Activated CD4-positive, alpha-beta T cell treated with anti-CD3 and anti-CD28 coated beads, Interleukin-2, amount 10 ng/mL, durations not matched to agents 24 days and 14 days (primary cell): Measurements from ENCODE around the gene CD164. TPM values are rescaled to one million over a fixed set of nuclear protein-coding genes. Genes with fewer than 3 reads are reported as not detected.

ENCODE experiments used
- DNase-seq: peaks from one replicate; pipeline ENCODE4 v3.0.0; 2022
- H3K27ac Mint-ChIP-seq: one replicate; pipeline ENCODE4 v1.8.0; 2022; ENCODE audit warnings: mild to moderate bottlenecking, mixed read lengths
- H3K27me3 Mint-ChIP-seq: one replicate; pipeline ENCODE4 v1.8.0; 2022; ENCODE audit warnings: mixed read lengths
- H3K36me3 Mint-ChIP-seq: one replicate; pipeline ENCODE4 v1.8.0; 2022; ENCODE audit warnings: low read depth, mild to moderate bottlenecking, mixed read lengths
- H3K4me1 Mint-ChIP-seq: one replicate; pipeline ENCODE4 v1.8.0; 2021; ENCODE audit warnings: mixed read lengths
- H3K4me3 Mint-ChIP-seq: one replicate; pipeline ENCODE4 v1.8.0; 2022; ENCODE audit warnings: mild to moderate bottlenecking, moderate library complexity, mixed read lengths
- H3K9me3 Mint-ChIP-seq: one replicate; pipeline ENCODE4 v1.8.0; 2021; ENCODE audit warnings: mixed read lengths
- intact Hi-C: fragments of 100-400 bp; cut with micrococcal nuclease; formaldehyde crosslinking; loops from one replicate; pipeline ENCODE4 v1.15.1; 2023
- total RNA-seq: library from RNA; stranded (reverse); gene quantifications from 2 replicates; pipeline ENCODE4 v1.2.3, GENCODE V29; 2022

Gene CD164
- total RNA-seq, 1 donor from 2014 or later: 264 TPM

- peaks cover 7% of the 10 kb centered on the region for H3K27me3 Mint-ChIP-seq
- no peak for DNase-seq
- H3K36me3 Mint-ChIP-seq: no peaks in the 10 kb centered on the region
- intact Hi-C loops: no loop called here
- no peaks in the 10 kb centered on the region for H3K9me3 Mint-ChIP-seq
- no peak overlapping the region for H3K27ac Mint-ChIP-seq
- peaks cover 11% of the 10 kb centered on the region for H3K4me1 Mint-ChIP-seq
- no peak overlapping the region for H3K4me3 Mint-ChIP-seq
Observed at GRCh38 chr6:109389650-109390274, 7.5 kb upstream of the CD164 start.

- Mint-ChIP-seq H3K36me3 (no peaks in the 10 kb centered on the region), H3K4me1 (peaks cover 16% of the 10 kb centered on the region), H3K4me3 (no peak overlapping the region), H3K27me3 (peaks cover 7% of the 10 kb centered on the region), H3K27ac (no peak overlapping the region), H3K9me3 (no peaks in the 10 kb centered on the region)
- intact Hi-C loops: no loop called here
- DNase-seq: no peak
Observed at GRCh38 chr6:109388265-109388664, 6.0 kb upstream of the CD164 start.

GRCh38 chr6:109383438-109383940, 1.2 kb upstream of the CD164 start:
- Mint-ChIP-seq H3K4me1 (peaks cover 23% of the 10 kb centered on the region), H3K36me3 (peaks cover 24% of the 10 kb centered on the region), H3K9me3 (no peaks in the 10 kb centered on the region), H3K4me3 (peak overlapping the region; percentile 96), H3K27ac (peak overlapping the region; percentile 99), H3K27me3 (peaks cover 7% of the 10 kb centered on the region)
- intact Hi-C loops: loop anchor here (1.0 to 5.0 kb wide), 14 partner anchors 57 to 1667 kb away; partner anchors contain the start of genes CDC40, CDK19, CEP57L1 and MICAL1
- DNase-seq: peak; percentile 63

- Mint-ChIP-seq H3K36me3 (peaks cover 31% of the 10 kb centered on the region), H3K4me3 (peak overlapping the region; percentile 96), H3K27me3 (peaks cover 4% of the 10 kb centered on the region), H3K4me1 (peaks cover 30% of the 10 kb centered on the region), H3K9me3 (no peaks in the 10 kb centered on the region), H3K27ac (peak overlapping the region; percentile 99)
- DNase-seq: peak; percentile 97
- intact Hi-C loops: loop anchor here (1.0 to 5.0 kb wide), 16 partner anchors 57 to 1666 kb away; partner anchors contain the start of genes AK9, CDC40, CDK19 and CEP57L1
Observed at GRCh38 chr6:109382576-109383437, 540 bp upstream of the CD164 start.

GRCh38 chr6:109381061-109381746, 1.1 kb downstream of the CD164 start:
- peak overlapping the region; percentile 94 for H3K4me3 Mint-ChIP-seq
- DNase-seq: no peak
- intact Hi-C loops: loop anchor here (1.0 to 5.0 kb wide), 5 partner anchors 8 to 1496 kb away; partner anchors contain the start of genes CDC40 and CDK19
- peaks cover 37% of the 10 kb centered on the region for H3K4me1 Mint-ChIP-seq
- H3K27me3 Mint-ChIP-seq: peaks cover 2% of the 10 kb centered on the region
- H3K36me3 Mint-ChIP-seq: peaks cover 45% of the 10 kb centered on the region
- H3K9me3 Mint-ChIP-seq: no peaks in the 10 kb centered on the region
- H3K27ac Mint-ChIP-seq: peak overlapping the region; percentile 98

- DNase-seq: peak; percentile 49
- H3K36me3 Mint-ChIP-seq: peaks cover 55% of the 10 kb centered on the region
- no peaks in the 10 kb centered on the region for H3K9me3 Mint-ChIP-seq
- peaks cover 43% of the 10 kb centered on the region for H3K4me1 Mint-ChIP-seq
- peak overlapping the region; percentile 95 for H3K27ac Mint-ChIP-seq
- H3K27me3 Mint-ChIP-seq: no peaks in the 10 kb centered on the region
- peak overlapping the region; percentile 94 for H3K4me3 Mint-ChIP-seq
- intact Hi-C loops: loop anchor here (5.0 kb wide), 3 partner anchors 803 to 1498 kb away; partner anchors contain the start of genes CDC40 and CDK19
Observed at GRCh38 chr6:109379711-109380110, 2.6 kb downstream of the CD164 start.

GRCh38 chr6:109377717-109378116, 4.5 kb downstream of the CD164 start:
- H3K4me1 Mint-ChIP-seq: peaks cover 47% of the 10 kb centered on the region
- no peaks in the 10 kb centered on the region for H3K9me3 Mint-ChIP-seq
- peak; percentile 52 for DNase-seq
- peak overlapping the region; percentile 73 for H3K4me3 Mint-ChIP-seq
- peak overlapping the region; percentile 74 for H3K27ac Mint-ChIP-seq
- peaks cover 73% of the 10 kb centered on the region for H3K36me3 Mint-ChIP-seq
- intact Hi-C loops: no loop called here
- H3K27me3 Mint-ChIP-seq: no peaks in the 10 kb centered on the region

- no peak for DNase-seq
- Mint-ChIP-seq H3K27me3 (no peaks in the 10 kb centered on the region), H3K36me3 (peaks cover 80% of the 10 kb centered on the region), H3K9me3 (no peaks in the 10 kb centered on the region), H3K4me1 (peaks cover 60% of the 10 kb centered on the region), H3K4me3 (peak overlapping the region; percentile 85), H3K27ac (peak overlapping the region; percentile 99)
- intact Hi-C loops: no loop called here
Observed at GRCh38 chr6:109374326-109374892, 7.9 kb downstream of the CD164 start.

GRCh38 chr6:109373762-109374161, 8.5 kb downstream of the CD164 start:
- H3K27ac Mint-ChIP-seq: peak overlapping the region; percentile 99
- DNase-seq: peak; percentile 82
- peaks cover 76% of the 10 kb centered on the region for H3K36me3 Mint-ChIP-seq
- no peaks in the 10 kb centered on the region for H3K27me3 Mint-ChIP-seq
- no peaks in the 10 kb centered on the region for H3K9me3 Mint-ChIP-seq
- H3K4me3 Mint-ChIP-seq: peak overlapping the region; percentile 85
- intact Hi-C loops: loop anchor here (1.0 to 2.0 kb wide), 6 partner anchors 8 to 490 kb away; partner anchors contain the start of genes CEP57L1 and SESN1
- peaks cover 56% of the 10 kb centered on the region for H3K4me1 Mint-ChIP-seq

- intact Hi-C loops: loop anchor here (1.0 to 2.0 kb wide), 6 partner anchors 8 to 490 kb away; partner anchors contain the start of genes CEP57L1 and SESN1
- Mint-ChIP-seq H3K9me3 (no peaks in the 10 kb centered on the region), H3K4me3 (peak overlapping the region; percentile 85), H3K36me3 (peaks cover 78% of the 10 kb centered on the region), H3K27ac (peak overlapping the region; percentile 99), H3K27me3 (no peaks in the 10 kb centered on the region), H3K4me1 (peaks cover 54% of the 10 kb centered on the region)
- DNase-seq: peak; percentile 63
Observed at GRCh38 chr6:109373331-109373730, 8.9 kb downstream of the CD164 start.

GRCh38 chr6:109372130-109372529, 10.1 kb downstream of the CD164 start:
- intact Hi-C loops: loop anchor here (2.0 kb wide), 3 partner anchors 67 to 277 kb away; partner anchors contain the start of genes CEP57L1 and SESN1
- H3K9me3 Mint-ChIP-seq: no peaks in the 10 kb centered on the region
- H3K27ac Mint-ChIP-seq: peak overlapping the region; percentile 80
- H3K36me3 Mint-ChIP-seq: peaks cover 73% of the 10 kb centered on the region
- peaks cover 49% of the 10 kb centered on the region for H3K4me1 Mint-ChIP-seq
- DNase-seq: no peak
- H3K4me3 Mint-ChIP-seq: peak overlapping the region; percentile 68
- no peaks in the 10 kb centered on the region for H3K27me3 Mint-ChIP-seq

GRCh38 chr6:109370792-109371191, 11.5 kb downstream of the CD164 start:
- peaks cover 46% of the 10 kb centered on the region for H3K4me1 Mint-ChIP-seq
- H3K27me3 Mint-ChIP-seq: no peaks in the 10 kb centered on the region
- DNase-seq: no peak
- intact Hi-C loops: no loop called here
- H3K36me3 Mint-ChIP-seq: peaks cover 73% of the 10 kb centered on the region
- H3K27ac Mint-ChIP-seq: no peak overlapping the region
- no peaks in the 10 kb centered on the region for H3K9me3 Mint-ChIP-seq
- H3K4me3 Mint-ChIP-seq: no peak overlapping the region

GRCh38 chr6:109370336-109370735, 11.9 kb downstream of the CD164 start:
- H3K4me1 Mint-ChIP-seq: peaks cover 46% of the 10 kb centered on the region
- no peaks in the 10 kb centered on the region for H3K9me3 Mint-ChIP-seq
- peak overlapping the region; percentile 20 for H3K27ac Mint-ChIP-seq

More at GRCh38 chr6:109370336-109370735, 11.9 kb downstream of the CD164 start:
- H3K36me3 Mint-ChIP-seq: peaks cover 72% of the 10 kb centered on the region
- H3K27me3 Mint-ChIP-seq: no peaks in the 10 kb centered on the region
- intact Hi-C loops: no loop called here
- no peak for DNase-seq
- no peak overlapping the region for H3K4me3 Mint-ChIP-seq
